HG03460 (cell line): ENCODE measurements around the gene ZNF469.

ENCODE experiments used
- ATAC-seq: cut with Tn5 transposase; IDR thresholded peaks from one replicate; pipeline ENCODE4 v1.9.1; 2021; ENCODE audit not compliant: unreplicated experiment

ZNF469 gene

DNA sequence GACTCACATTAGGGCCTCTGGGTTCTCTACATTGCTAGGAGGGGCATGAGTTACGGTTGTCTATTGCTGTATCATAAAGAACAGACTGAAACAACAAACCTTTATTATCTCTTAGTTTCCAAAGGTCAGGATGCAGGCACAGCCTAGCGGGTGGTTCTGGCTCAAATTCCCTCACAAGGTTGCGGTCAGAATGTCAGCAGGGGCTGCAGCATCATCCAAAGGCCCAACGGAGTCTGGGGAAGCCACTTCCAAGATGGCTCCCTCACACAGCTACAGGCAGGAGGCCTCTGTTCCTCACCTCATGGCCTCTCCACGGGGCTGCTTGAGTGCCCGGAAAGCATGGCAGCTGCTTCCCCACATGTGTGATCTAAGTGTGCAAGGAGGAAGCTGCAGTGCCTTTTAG is 40.7 kb downstream of the ZNF469 start:
- ATAC-seq, result no peak

GRCh38 chr16:88424587-88425235 is 42.0 kb downstream of the ZNF469 start:
- no peak for ATAC-seq

- no peak for ATAC-seq
Measured at GRCh38 chr16:88426018-88426417, 43.3 kb downstream of the ZNF469 start.

- ATAC-seq, result no peak
Measured at GRCh38 chr16:88427376-88427775, 44.6 kb downstream of the ZNF469 start.

- no peak for ATAC-seq
Measured at GRCh38 chr16:88428156-88428555, 45.4 kb downstream of the ZNF469 start.

GRCh38 chr16:88428616-88429386 is 46.0 kb downstream of the ZNF469 start:
- no peak for ATAC-seq

DNA sequence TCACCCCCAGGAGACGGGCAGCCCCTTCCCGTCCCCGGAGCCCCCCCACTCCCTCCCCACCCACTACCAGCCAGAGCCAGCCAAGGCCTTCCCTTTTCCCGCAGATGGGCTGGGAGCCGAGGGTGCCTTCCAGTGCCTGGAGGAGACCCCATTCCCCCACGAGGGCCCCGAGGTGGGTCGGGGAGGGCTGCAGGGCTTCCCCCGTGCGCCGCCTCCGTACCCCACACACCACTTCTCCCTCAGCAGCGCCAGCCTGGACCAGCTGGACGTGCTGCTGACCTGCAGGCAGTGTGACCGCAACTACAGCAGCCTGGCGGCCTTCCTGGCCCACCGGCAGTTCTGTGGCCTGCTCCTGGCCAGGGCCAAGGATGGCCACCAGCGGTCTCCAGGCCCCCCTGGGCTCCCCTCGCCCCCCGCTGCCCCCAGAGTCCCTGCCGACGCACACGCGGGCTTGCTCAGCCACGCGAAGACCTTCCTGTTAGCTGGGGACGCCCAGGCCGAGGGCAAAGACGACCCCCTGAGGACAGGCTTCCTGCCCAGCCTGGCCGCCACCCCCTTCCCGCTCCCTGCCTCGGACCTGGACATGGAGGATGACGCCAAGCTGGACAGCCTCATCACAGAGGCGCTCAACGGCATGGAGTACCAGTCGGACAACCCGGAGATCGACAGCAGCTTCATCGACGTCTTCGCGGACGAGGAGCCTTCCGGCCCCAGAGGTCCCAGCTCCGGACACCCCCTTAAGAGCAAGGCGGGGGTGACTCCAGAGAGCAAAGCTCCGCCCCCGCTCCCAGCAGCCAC is 46.8 kb downstream of the ZNF469 start:
- ATAC-seq, result no peak

GRCh38 chr16:88430185-88430523 is 47.4 kb downstream of the ZNF469 start:
- ATAC-seq, result no peak

DNA sequence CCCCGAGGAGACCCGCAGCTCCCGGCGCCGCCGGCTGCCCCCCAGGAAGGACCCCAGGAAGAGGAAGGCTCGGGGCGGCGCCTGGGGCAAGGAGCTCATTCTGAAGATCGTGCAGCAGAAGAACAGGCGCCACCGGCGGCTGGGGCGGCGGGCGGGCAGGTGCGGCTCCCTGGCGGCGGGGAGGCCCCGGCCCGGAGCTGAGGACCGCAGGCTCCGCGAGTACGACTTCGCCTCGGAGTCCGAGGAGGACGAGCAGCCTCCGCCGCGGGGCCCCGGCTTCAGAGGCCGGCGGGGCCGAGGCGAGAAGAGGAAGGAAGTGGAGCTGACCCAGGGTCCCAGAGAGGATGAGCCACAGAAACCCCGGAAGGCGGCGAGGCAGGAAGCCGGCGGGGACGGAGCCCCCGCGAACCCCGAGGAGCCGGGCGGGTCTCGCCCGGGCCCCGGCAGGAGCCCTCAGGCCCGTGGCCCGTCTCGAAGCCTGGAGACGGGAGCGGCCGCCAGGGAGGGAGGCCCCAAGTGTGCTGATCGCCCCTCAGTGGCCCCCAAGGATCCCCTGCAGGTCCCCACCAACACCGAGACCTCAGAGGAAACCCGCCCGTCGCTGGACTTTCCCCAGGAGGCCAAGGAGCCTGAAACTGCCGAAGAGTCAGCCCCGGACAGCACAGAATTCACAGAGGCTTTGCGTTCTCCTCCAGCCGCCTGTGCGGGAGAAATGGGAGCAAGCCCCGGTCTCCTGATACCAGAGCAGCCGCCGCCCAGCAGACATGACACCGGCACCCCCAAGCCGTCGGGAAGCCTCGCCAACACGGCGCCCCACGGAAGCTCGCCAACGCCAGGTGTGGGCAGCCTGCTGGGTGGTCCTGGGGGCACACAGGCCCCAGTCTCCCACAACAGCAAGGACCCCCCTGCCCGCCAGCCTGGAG is 48.0 kb downstream of the ZNF469 start:
- no peak for ATAC-seq

GRCh38 chr16:88431651-88432050 is 48.9 kb downstream of the ZNF469 start:
- ATAC-seq, result no peak

DNA sequence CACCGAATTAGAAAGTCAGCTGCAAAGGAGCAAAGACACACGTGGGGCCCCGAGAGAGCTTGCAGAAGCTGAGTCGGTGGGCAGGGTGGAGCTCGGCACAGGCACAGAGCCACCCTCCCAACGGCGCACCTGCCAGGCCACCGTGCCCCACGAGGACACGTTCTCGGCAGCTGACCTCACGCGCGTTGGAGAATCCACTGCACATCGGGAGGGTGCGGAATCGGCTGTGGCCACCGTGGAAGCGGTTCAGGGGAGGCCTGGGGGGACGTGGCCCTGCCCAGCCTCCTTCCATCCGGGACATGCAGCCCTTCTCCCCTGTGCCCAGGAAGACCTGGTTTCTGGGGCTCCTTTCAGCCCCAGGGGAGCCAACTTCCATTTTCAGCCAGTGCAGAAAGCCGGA is 49.4 kb downstream of the ZNF469 start:
- no peak for ATAC-seq
